KMS-11 (cell line): ENCODE results near the gene TMOD4.
A peak's percentile ranks its signal among the peaks of the same experiment; 100 is the strongest.
"Not testable (repeated sequence)": the region's sequence is repeated elsewhere in the genome, so short reads cannot be mapped to it uniquely, and the experiment has no call there.

Source experiments
- H2AFZ ChIP-seq: fragments of 200-600 bp; sonication (generic); 2 replicates; pipeline ENCODE4 v1.6.1; 2016; ENCODE audit warnings: antibody characterized with exemption, mixed run types, low read depth
- H3K27ac ChIP-seq: fragments of 200-600 bp; sonication (generic); 2 replicates; pipeline ENCODE4 v1.6.1; 2016; ENCODE audit warnings: mild to moderate bottlenecking, mixed run types
- H3K27me3 ChIP-seq: fragments of 200-600 bp; sonication (generic); 2 replicates; pipeline ENCODE4 v1.6.1; 2017; ENCODE audit warnings: mild to moderate bottlenecking, low read depth, mixed run types, moderate library complexity; ENCODE audit not compliant: insufficient read depth
- H3K36me3 ChIP-seq: fragments of 200-600 bp; sonication (generic); 2 replicates; pipeline ENCODE4 v1.6.1; 2017; ENCODE audit warnings: mild to moderate bottlenecking, mixed run types; ENCODE audit not compliant: insufficient read depth
- H3K4me1 ChIP-seq: fragments of 200-600 bp; sonication (generic); 2 replicates; pipeline ENCODE4 v1.6.1; 2016; ENCODE audit warnings: mild to moderate bottlenecking, low read depth, mixed run types; ENCODE audit not compliant: poor library complexity, severe bottlenecking
- H3K4me2 ChIP-seq: fragments of 200-600 bp; sonication (generic); 2 replicates; pipeline ENCODE4 v1.7.0; 2016; ENCODE audit warnings: mild to moderate bottlenecking, mixed run types
- H3K4me3 ChIP-seq: fragments of 200-600 bp; sonication (generic); IDR thresholded peaks from 2 replicates; pipeline ENCODE4 v1.6.1; 2017; ENCODE audit warnings: low read depth, low read length, mixed read lengths; ENCODE audit not compliant: insufficient read depth
- H3K79me2 ChIP-seq: fragments of 200-600 bp; sonication (generic); 2 replicates; pipeline ENCODE4 v1.6.1; 2016; ENCODE audit warnings: low read depth, mixed run types; ENCODE audit not compliant: insufficient read depth
- H3K9ac ChIP-seq: fragments of 200-600 bp; sonication (generic); 2 replicates; pipeline ENCODE4 v1.6.1; 2016; ENCODE audit warnings: mild to moderate bottlenecking, mixed run types
- H4K20me1 ChIP-seq: fragments of 200-600 bp; sonication (generic); 2 replicates; pipeline ENCODE4 v1.6.1; 2016; ENCODE audit warnings: mild to moderate bottlenecking, mixed run types; ENCODE audit not compliant: insufficient read depth
- TF ChIP-seq, protein P1 (sequence below): fragments of 200-600 bp; sonication (generic); conservative IDR thresholded peaks from 2 replicates; pipeline ENCODE4 v1.6.1; 2017; ENCODE audit warnings: low read depth, mild to moderate bottlenecking, antibody characterized with exemption, low read length, moderate library complexity, mixed read lengths

The TMOD4 gene

DNA sequence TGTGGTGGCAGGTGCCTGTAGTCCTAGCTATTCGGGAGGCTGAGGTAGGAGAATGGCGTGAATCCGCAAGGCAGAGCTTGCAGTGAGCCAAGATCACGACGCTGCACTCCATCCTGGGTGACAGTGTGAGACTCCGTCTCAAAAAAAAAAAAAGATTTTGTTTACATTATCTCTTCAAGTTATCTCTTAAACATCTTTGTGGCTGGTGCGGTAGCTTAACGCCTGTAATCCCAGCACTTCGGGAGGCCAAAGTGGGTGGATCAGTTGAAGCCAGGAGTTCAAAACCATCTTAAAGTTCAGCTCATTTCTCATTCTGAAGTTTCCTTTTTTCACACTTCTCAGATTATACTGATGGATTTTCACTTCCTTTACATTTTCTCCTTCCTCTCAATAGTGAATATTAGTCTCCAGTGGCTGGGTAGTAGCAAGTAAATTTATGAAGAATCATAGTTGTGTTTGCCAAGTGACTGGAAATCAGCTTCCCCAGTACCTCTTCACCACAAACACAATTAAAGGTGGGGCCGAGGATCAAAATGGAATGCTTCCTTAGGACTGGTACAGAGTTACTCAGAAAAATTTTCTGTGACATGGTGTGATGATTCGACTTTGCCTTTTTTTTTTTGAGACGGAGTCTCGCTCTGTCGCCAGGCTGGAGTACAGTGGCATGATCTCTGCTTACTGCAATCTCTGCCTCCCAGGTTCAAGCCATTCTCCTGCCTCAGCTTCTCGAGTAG lies 36.4 kb upstream of the TMOD4 start:
- Histone ChIP-seq H2AFZ (no peak overlapping the region), H3K4me1 (peaks cover 23% of the 10 kb centered on the region), H3K27ac (no peak overlapping the region), H4K20me1 (peaks cover 17% of the 10 kb centered on the region; the same call in 1 of the 2 replicates), H3K27me3 (no peaks in the 10 kb centered on the region), H3K9ac (no peak overlapping the region), H3K36me3 (peaks cover 22% of the 10 kb centered on the region; the same call in 1 of the 2 replicates), H3K79me2 (peaks cover 98% of the 10 kb centered on the region), H3K4me2 (no peak overlapping the region), H3K4me3 (no peak overlapping the region)
- TF ChIP-seq, protein P1, sequence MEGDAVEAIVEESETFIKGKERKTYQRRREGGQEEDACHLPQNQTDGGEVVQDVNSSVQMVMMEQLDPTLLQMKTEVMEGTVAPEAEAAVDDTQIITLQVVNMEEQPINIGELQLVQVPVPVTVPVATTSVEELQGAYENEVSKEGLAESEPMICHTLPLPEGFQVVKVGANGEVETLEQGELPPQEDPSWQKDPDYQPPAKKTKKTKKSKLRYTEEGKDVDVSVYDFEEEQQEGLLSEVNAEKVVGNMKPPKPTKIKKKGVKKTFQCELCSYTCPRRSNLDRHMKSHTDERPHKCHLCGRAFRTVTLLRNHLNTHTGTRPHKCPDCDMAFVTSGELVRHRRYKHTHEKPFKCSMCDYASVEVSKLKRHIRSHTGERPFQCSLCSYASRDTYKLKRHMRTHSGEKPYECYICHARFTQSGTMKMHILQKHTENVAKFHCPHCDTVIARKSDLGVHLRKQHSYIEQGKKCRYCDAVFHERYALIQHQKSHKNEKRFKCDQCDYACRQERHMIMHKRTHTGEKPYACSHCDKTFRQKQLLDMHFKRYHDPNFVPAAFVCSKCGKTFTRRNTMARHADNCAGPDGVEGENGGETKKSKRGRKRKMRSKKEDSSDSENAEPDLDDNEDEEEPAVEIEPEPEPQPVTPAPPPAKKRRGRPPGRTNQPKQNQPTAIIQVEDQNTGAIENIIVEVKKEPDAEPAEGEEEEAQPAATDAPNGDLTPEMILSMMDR = no peak

DNA sequence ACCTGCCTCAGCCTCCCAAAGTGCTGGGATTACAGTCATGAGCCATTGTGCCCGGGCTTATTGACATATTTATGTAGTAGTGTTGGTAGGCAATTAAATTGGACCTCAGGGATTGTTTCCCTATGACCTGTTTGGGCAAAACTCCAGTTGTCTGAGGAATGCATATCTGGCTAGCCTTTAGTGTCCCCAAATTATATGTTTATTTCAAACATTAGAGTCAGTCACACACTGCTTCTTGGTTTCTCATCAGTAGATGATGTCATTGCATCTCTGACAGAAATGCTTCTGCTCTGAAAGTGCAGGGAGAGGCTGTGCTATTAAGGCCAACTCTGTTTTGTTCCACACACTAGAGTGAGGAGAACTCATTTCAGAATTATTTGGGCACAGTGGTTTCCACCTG lies 35.0 kb upstream of the TMOD4 start:
- H3K36me3 ChIP-seq = peaks cover 30% of the 10 kb centered on the region; the same call in 1 of the 2 replicates
- H4K20me1 ChIP-seq = peaks cover 17% of the 10 kb centered on the region; the same call in 1 of the 2 replicates
- H3K9ac ChIP-seq = no peak overlapping the region
- H3K27ac ChIP-seq = no peak overlapping the region
- H3K27me3 ChIP-seq = no peaks in the 10 kb centered on the region
- no peak overlapping the region for H2AFZ ChIP-seq
- H3K4me1 ChIP-seq = peaks cover 12% of the 10 kb centered on the region
- no peak overlapping the region for H3K4me3 ChIP-seq
- peaks cover 98% of the 10 kb centered on the region for H3K79me2 ChIP-seq
- no peak overlapping the region for H3K4me2 ChIP-seq
- TF ChIP-seq, protein P1 = no peak

DNA sequence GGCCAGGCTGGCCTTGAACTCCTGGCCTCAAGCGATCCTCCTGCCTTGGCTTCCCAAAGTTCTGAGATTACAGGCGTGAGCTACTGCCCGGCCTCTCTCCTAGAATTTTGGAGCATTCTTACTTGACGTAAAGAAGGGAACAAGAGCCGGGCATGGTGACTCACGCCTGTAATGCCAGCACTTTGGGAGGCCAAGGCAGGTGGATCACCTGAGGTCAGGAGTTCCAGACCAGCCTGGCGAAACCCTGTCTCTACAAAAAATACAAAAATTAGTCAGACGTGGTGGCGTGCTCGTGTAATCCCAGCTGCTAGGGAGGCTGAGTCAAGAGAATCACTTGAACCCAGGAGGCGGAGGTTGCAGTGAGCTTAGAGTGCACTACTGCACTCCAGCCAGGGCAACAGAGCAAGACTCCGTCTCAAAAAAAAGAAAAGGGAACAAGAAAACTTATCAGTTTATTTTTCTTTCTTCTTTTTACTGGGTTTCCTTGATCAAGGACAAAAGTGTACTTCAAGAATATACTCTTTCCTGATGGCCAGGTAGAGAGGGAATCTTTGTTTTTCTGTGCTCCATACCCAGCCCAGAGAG lies 29.7 kb upstream of the TMOD4 start:
- peaks cover 23% of the 10 kb centered on the region; the same call in 1 of the 2 replicates for H3K36me3 ChIP-seq
- not testable (repeated sequence) for H3K4me2 ChIP-seq

DNA sequence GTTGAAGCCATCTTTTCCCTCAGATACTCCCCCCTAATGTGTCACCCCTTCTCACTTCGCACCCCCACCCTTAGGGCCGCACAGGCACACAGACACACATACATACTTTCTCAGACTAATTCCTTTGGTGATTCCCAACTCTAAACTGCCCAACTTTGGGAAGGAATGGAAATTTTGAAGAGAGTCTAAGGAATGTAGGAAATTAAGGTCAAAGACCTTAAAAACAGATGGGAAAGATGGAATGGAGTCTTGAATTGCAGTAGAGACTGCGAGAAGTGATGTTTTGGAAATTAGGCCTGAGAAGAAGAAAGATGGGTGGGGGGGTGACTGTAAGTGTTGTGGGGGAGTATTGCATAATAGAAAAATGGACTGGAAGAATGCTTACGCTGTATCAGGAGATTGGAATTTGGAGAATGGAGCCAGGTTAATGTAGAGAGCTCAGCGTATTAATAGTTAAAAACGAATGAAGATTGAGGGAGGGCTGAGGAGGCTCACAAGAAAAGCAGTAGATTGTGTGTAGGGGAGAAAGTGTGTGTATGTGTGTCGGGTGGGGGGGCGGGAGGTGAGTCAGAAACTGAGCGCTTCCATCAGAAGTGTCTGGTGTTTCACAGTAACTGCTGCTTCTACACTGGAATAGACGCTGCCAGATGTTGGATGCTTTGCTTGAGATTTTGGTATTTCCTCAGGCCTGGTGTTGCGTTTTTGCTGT lies 24.2 kb upstream of the TMOD4 start:
- Histone ChIP-seq H3K9ac (peak overlapping the region; percentile 84; the same call in 1 of the 2 replicates), H3K79me2 (peaks cover 66% of the 10 kb centered on the region), H3K4me3 (peak overlapping the region; percentile 100), H2AFZ (no peak overlapping the region), H4K20me1 (peaks cover 7% of the 10 kb centered on the region; the same call in 1 of the 2 replicates), H3K27ac (no peak overlapping the region), H3K36me3 (peaks cover 5% of the 10 kb centered on the region; the same call in 1 of the 2 replicates), H3K4me2 (peak overlapping the region; percentile 75), H3K4me1 (peaks cover 46% of the 10 kb centered on the region), H3K27me3 (no peaks in the 10 kb centered on the region; the same call in 1 of the 2 replicates)
- TF ChIP-seq, protein P1 = no peak

More for the DNA sequence above, 29.7 kb upstream of the TMOD4 start:
- not testable (repeated sequence) for H3K27me3 ChIP-seq, H4K20me1 ChIP-seq, H3K4me3 ChIP-seq, H3K9ac ChIP-seq, H3K27ac ChIP-seq, H2AFZ ChIP-seq
- H3K79me2 ChIP-seq = peaks cover 99% of the 10 kb centered on the region
- peaks cover 21% of the 10 kb centered on the region for H3K4me1 ChIP-seq
